Daoy (cell line): ENCODE data around the gene PRSS33. TPM values are rescaled to one million over a fixed set of nuclear protein-coding genes. Genes with fewer than 3 reads are reported as not detected.

Experiments used
- DNase-seq: peaks from one replicate; pipeline ENCODE4 v3.0.0-alpha.2; 2015; ENCODE audit warnings: low read depth
- total RNA-seq: library from RNA; depleted of rRNA; stranded (reverse); fragments of >200 nt; shearing (Covaris generic); gene quantifications from 2 replicates; pipeline ENCODE4 v1.2.3, GENCODE V29; 2014

PRSS33 gene
- total RNA-seq, 1 experiment from 2014 or later: not detected

- DNase-seq: no peak
These were observed 12.0 kb upstream of the PRSS33 start for GRCh38 chr16:2799205-2799858.

GRCh38 chr16:2798723-2799204 is 11.4 kb upstream of the PRSS33 start:
- no peak for DNase-seq

GRCh38 chr16:2795395-2796143 is 8.2 kb upstream of the PRSS33 start:
- peak; percentile 59 for DNase-seq

GRCh38 chr16:2792940-2793339 is 5.6 kb upstream of the PRSS33 start:
- DNase-seq: no peak

- no peak for DNase-seq
These were observed 3.8 kb upstream of the PRSS33 start for GRCh38 chr16:2791174-2791573.

GRCh38 chr16:2790631-2791030 is 3.3 kb upstream of the PRSS33 start:
- no peak for DNase-seq

- DNase-seq: no peak
These were observed 601 bp upstream of the PRSS33 start for GRCh38 chr16:2787961-2788360.

- no peak for DNase-seq
These were observed 571 bp downstream of the PRSS33 start for GRCh38 chr16:2786826-2787151.

GRCh38 chr16:2786061-2786825 is 1.1 kb downstream of the PRSS33 start:
- DNase-seq: no peak

- DNase-seq: no peak
These were observed 2.0 kb downstream of the PRSS33 start for GRCh38 chr16:2785101-2785991.

GRCh38 chr16:2784358-2785100 is 2.8 kb downstream of the PRSS33 start:
- no peak for DNase-seq

- no peak for DNase-seq
These were observed 3.6 kb downstream of the PRSS33 start for GRCh38 chr16:2783581-2784357.

- DNase-seq: no peak
These were observed 4.6 kb downstream of the PRSS33 start for GRCh38 chr16:2782583-2783351.

GRCh38 chr16:2779978-2780898 is 7.1 kb downstream of the PRSS33 start:
- DNase-seq: no peak

GRCh38 chr16:2779151-2779920 is 8.0 kb downstream of the PRSS33 start:
- no peak for DNase-seq

- no peak for DNase-seq
These were observed 8.8 kb downstream of the PRSS33 start for GRCh38 chr16:2778630-2778958.

- no peak for DNase-seq
These were observed 9.3 kb downstream of the PRSS33 start for GRCh38 chr16:2777903-2778629.
